Thyroid gland (tissue), 4 donors: ENCODE results near the gene TCP1.

ENCODE experiments used
- POLR2A ChIP-seq, 2 donors: fragments of 450-650 bp; IDR thresholded peaks; one replicate each; pipeline ENCODE4 v1.6.1; 2017; ENCODE audit warnings: antibody characterized with exemption in 2 of 2, mild to moderate bottlenecking in 2 of 2, moderate library complexity in 1 of 2
- TF ChIP-seq, protein P1 (sequence below), 6 experiments: fragments of 200-600 bp in 3 of 6; fragments of 450-650 bp in 3 of 6; sonication (generic) in 3 of 6; IDR thresholded peaks; one replicate each; pipeline ENCODE4 v1.5.1; 2016 to 2019; ENCODE audit warnings: antibody characterized with exemption in 6 of 6, mild to moderate bottlenecking in 2 of 6, inconsistent platforms in 1 of 6, moderate library complexity in 1 of 6

DNA sequence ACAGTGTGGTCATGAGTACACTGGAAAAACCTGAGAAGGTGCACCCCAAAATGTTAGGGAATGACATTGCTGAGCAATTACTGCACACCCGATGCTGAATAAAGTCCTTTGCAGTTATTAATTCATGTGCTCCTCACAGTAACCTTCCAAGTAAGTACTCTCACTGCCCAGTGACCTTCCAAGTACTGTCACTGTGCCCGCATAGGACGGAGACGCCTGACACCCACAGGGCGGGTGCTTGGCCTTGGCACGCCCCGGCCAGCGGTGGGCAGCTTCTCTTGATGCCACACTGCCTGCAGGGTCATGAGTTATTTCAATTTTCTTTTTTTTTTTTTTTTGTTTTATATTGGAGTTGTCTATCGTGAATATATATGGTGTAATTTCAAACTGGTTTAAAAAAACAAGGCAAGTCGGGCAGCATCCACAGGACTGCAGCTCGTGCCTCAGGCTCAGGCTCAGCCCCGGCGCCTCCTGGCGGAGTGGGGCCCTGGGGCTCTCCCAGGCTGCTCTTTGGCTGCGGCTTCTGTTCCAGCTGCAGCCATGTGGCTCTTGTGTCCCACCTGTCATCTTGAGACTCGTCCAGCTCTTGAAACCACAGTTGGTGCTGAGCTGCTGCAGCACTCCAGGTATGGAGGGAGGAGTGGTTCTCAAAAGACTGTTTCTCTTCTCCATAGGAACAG, 37.7 kb upstream of the TCP1 start:
- TF ChIP-seq, protein P1, sequence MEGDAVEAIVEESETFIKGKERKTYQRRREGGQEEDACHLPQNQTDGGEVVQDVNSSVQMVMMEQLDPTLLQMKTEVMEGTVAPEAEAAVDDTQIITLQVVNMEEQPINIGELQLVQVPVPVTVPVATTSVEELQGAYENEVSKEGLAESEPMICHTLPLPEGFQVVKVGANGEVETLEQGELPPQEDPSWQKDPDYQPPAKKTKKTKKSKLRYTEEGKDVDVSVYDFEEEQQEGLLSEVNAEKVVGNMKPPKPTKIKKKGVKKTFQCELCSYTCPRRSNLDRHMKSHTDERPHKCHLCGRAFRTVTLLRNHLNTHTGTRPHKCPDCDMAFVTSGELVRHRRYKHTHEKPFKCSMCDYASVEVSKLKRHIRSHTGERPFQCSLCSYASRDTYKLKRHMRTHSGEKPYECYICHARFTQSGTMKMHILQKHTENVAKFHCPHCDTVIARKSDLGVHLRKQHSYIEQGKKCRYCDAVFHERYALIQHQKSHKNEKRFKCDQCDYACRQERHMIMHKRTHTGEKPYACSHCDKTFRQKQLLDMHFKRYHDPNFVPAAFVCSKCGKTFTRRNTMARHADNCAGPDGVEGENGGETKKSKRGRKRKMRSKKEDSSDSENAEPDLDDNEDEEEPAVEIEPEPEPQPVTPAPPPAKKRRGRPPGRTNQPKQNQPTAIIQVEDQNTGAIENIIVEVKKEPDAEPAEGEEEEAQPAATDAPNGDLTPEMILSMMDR (IDR thresholded peaks at IDR 0.05) = no peak
- no peak for TF ChIP-seq POLR2A (IDR thresholded peaks at IDR 0.05)
